AG08395 (cell line): ENCODE data around the gene TMEM127.
"Not testable (repeated sequence)": the region's sequence is repeated elsewhere in the genome, so short reads cannot be mapped to it uniquely, and the experiment has no call there.

Experiments
- DNase-seq: peaks from one replicate; pipeline ENCODE4 v3.0.0; 2012; ENCODE audit warnings: mixed read lengths, low spot score

TMEM127 gene

DNA sequence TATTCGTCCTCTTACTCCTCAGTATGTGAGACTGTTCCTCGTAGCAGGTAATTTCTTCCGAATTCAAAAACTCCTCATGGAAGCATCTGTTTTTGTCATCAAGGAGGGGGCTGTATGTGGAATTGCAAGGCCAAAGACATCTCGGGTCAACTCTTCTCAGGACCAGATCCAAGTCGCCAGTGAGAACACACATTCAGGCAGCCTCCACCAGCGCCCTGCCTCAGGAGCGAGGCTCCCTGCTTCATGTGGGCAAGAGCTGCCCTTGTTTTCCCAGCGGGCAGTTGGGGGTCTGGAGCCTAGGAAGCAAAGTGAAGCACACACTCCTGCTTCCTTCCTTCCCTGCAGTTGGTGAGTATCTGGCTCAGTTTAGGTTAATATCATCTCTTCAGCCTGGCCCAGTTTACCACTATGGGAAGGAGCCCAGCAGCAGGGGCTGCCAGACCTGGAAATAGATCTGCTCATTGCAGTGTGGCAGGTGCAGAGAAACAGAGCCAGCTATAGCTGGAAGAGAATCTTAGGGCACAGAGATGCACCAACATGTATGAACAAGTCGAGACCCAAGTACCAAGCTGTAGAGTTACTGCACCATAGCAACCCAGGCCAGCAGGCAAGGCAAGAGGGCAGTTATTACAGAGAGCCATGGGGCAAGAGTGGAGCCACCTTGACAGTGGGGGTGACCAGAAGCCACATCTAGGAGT lies 25.3 kb downstream of the TMEM127 start:
- no peak for DNase-seq

GRCh38 chr2:96239745-96240264 lies 26.0 kb downstream of the TMEM127 start:
- DNase-seq = no peak

GRCh38 chr2:96239091-96239490 lies 26.7 kb downstream of the TMEM127 start:
- DNase-seq = no peak

DNA sequence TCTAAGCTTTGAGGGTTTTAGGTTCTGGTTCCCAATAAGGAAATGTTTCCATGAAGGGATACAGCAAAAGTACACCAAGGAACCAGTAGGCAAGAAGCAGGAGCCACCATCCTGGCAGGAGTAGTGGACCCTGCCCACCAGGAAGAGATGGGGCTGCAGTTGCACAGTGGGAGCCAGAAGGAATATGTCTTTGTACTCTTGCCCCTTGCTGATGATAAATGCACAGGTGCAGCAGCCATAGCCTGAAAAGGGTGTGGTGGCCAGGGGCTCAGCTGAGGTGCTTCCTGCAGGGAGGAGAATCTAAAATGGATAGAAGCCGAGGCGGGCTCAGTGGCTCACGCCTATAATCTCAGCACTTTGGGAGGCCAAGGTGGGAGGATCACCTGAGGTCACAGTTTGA lies 27.5 kb downstream of the TMEM127 start:
- no peak for DNase-seq

DNA sequence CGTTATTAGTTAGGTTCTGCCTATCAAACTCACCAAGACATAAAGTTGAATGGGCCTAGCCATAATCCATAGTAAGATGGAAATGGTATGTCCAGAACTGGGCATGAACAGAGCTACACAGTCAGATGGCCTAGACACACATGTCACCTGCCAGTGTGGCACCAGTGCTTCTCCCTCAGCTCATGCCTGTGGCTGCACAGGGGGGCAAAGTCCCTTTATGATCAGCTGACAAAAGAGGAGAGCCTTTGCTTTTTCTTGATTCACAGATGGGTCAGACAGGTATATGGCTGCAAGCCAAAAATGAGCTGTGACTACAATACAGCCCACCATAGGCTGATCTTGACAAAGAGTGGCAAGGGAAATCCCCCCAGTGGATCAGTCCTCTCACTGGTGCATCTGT lies 28.9 kb downstream of the TMEM127 start:
- DNase-seq = no peak

DNA sequence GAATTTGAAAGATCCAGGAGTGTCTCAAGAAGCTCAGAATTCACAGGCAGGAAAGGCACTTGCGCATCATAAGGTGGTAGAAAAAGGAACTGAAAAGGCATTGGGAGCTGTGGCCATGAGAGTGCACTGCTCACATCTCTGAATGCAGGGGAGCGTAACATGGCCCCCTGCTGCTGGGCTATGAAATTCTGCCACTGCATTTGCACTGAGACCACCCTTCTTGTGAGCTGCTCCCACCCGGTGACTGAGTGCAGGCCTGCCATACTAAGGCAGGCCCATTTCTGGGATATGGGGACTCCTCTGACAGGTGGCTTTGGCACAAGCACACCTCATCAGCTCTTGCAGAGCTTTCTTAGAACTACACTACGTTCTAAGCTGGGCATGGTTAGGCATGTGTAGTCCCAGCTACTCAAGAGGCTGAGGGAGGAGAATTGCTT lies 31.9 kb downstream of the TMEM127 start:
- DNase-seq = no peak

DNA sequence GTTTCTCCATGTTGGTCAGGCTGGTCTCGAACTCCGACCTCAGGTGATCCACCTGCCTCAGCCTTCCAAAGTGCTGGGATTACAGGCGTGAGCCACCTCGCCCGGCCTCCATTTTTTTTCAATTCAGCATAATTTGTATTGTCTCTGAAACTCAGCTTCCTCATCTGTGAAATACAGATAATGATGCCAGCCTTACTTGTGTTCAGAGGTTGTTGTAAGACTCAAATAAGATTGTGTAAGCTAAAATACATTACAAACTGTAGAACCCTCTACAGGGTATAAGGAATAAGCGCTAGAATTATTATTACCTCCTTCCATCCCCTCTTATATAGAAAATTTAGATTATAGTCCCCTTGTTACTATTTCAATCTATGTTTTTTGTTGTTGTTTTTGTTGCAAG lies 32.4 kb downstream of the TMEM127 start:
- no peak for DNase-seq

- DNase-seq = no peak
These were observed 34.5 kb downstream of the TMEM127 start for GRCh38 chr2:96231316-96231715.

- no peak for DNase-seq
These were observed 40.7 kb downstream of the TMEM127 start for GRCh38 chr2:96225016-96225533.

- not testable (repeated sequence) for DNase-seq
These were observed 44.7 kb downstream of the TMEM127 start for GRCh38 chr2:96221106-96221505.

GRCh38 chr2:96219959-96220358 lies 45.8 kb downstream of the TMEM127 start:
- not testable (repeated sequence) for DNase-seq

DNA sequence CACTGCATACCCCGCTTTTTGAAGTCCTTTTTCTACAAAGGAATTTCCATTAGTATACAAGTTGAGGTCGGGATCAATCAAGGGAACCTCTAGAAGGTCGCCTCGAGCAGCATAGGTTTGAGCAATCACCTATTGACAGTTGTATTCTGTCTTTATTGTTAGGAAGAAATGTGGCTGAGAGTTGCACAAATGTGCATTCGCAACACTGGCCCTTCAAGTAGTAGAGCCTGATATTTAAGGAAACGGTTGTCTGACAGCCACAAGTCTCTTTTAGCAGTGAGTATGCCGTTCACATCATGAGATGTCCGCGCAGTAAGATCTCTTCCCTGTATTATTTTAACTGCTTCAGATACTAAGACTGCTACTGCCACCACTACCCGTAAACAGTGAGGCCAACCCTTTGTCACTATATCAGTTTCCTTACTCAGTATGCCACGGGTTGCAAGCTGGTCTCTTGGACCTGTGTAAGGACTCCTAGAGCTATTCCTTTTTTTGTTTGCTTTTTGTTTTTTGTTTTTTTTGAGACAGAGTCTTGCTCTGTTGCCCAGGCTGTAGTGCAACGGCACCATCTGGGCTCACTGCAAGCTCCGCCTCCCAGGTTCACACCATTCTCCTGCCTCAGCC lies 47.2 kb downstream of the TMEM127 start:
- DNase-seq = no peak

GRCh38 chr2:96214554-96214953 lies 51.2 kb downstream of the TMEM127 start:
- DNase-seq = no peak

DNA sequence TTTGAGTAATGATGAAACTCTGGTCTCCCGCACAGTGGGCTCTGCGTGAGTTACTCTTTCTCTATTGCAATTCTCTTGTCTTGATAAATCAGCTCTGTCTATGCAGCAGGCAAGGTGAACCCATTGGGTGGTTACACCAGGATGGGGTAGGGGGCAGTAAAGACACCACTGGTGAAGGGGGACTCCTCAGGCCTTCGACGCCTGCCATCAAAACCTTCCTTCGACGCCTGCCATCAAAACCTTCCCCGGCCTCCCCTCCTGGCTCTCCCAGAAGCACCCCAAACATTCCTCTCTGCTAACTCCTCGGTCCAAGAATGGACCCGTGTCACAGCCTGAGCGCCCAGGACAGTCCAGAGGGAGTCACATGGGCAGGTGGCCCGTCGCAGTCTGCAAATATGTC lies 52.4 kb downstream of the TMEM127 start:
- DNase-seq = no peak

DNA sequence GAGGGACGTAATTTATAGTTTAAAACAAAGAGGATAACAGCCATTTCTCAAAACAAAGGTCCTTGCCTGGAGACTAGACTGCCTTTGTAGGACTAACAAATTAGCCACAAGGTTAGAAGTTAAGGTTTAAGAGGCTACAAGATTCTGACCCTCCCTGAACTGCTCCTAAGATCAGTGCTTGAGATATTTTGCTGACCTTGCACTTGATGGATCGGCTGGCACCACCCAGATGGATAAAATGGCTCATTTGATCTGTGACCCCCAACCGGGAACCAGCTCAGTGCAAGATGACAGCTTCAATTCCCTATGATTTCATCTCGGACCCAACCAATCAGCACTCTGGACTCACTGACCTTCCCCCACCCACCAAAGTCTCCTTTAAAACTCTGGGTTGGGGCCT lies 53.5 kb downstream of the TMEM127 start:
- DNase-seq = no peak

DNA sequence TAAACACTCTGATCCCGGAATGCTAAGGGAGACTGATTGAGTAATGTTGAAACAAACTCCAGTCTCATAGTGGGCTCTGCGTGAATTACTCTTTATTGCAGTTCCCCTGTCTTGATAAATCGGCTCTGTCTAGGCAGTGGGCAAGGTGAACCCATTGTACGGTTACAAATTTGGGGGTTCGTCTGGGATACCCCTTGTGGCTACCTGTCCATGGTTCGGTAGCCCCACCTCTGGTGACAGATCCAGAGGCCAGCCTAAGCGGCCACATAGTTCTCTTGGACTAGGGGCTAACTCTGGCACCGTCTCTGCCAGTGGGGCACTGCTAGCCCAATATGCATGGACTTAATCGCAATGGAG lies 56.1 kb downstream of the TMEM127 start:
- no peak for DNase-seq

GRCh38 chr2:96209011-96209728 lies 56.6 kb downstream of the TMEM127 start:
- no peak for DNase-seq

DNA sequence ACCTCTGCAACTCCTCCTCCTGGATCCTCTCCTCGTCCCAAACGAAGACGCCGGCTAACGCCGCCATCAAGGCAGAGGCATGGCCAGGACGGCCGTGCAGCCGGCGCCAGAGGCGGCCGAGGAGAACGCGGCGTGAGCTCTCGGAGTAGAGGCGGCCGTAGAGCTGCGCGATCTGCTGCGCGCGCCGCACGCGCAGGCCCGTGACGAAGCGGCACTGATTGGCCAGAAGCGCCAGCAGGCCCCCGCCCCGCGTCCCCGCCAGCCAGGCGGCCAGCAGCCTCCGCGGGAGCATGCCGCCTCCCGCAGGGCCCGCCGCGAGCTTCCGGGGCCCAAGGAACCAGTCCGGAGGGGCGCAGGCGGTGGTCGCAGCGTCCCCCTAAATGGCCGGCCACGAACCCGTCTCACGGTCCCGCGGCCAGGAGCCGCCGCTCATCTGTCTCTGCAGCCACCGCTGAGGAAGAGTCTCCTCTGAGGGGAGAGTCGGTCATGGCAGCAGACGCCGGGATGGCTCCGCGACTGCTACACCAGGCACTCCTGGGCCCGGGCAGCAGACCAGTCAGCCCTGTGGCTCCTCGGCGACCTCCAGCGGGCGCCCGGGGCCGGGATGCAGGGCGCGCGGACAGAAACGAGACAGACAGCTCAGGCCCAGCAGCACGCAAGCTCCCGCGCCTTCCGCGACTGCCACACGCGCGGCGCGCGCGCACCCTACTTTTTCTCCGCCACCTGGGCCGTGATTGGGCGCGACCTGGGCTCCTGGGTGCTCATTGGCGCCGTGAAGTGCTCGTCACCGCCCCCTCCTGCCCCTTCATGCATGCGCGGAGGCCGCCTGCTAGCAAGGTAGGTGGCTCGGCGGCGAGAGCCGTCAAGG lies 57.4 kb downstream of the TMEM127 start, which contains the start of gene STARD7:
TSS of gene STARD7 (minus strand) at position 685 of the 868 bp plus-strand sequence. CDS start at position 292, 393 bp downstream.
- peak; percentile 99 for DNase-seq

DNA sequence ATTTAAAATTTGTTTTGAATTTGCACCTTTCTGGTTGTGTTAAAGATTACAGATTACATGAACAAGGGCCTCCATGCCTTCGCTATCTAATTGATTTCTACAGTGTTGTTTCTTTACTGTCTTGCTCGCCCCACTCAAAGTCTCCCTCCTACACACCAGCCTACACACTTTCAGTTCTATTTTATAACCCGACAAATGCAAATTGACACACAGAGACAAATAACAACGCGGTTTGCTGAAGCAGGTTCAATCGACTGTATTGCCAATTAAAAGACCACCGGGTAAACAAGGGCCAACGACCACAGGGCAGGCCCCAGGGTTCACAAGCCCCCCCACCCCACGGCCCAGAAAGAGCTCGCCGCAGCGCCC lies 58.0 kb downstream of the TMEM127 start:
- no peak for DNase-seq

GRCh38 chr2:96207073-96207773 lies 58.6 kb downstream of the TMEM127 start:
- DNase-seq = no peak

DNA sequence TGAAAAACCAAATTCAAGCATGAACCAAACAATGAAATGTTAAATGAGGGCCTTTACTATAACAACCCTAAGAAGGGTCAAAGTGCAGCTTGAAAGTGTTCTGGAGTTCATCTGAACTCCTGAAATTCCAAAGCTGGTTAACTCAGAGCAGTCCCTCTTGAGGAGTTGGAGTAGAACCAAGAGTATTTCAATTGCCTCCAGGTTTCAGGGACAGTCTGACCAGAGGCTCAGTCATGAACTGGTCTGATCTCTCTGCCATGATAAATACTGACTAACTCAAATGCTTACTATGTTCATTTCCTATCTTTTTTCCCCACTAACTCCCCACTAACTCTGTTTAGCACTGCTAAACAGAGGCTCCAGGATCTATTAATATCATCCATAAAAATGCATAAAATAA lies 59.9 kb downstream of the TMEM127 start:
- DNase-seq = peak; percentile 61
